Measurements from ENCODE around the gene VSX1.

Gene VSX1

DNA sequence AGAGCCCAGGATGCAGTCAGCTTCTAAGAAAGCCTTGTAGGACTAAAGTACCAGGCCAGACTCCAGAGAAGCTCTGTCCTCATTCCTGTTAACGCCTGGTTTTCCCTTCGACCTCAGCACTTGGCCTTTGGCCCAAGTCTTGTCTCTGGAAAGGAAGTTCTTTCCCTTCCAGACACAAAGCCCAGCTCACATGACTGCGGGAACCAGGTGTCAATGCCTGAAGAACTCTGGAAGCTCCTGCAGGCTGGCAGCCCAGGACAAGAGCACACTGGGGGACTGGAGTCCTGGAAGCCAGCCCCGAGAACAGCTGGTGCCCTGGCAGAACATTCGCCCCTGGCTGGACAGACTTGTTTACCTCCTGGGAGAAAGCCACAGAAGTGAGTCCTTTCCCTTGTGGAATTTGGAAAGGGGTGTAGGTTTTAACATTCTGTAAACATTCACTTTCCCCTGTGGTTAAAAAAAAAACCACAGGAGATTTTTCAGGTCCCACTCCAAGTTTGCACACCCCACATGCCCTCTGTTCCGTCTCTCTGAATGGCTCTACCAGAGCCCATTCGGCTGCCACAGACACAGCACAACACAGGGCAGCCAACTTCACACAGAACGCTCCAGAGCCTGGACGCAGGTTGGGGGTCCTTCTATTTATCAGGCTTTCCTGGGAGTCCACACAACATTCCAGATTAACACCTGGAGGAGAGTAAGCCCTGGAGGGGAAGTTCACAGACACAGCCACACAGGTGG is 42.1 kb downstream of the VSX1 start:
- no peak for DNase-seq

DNA sequence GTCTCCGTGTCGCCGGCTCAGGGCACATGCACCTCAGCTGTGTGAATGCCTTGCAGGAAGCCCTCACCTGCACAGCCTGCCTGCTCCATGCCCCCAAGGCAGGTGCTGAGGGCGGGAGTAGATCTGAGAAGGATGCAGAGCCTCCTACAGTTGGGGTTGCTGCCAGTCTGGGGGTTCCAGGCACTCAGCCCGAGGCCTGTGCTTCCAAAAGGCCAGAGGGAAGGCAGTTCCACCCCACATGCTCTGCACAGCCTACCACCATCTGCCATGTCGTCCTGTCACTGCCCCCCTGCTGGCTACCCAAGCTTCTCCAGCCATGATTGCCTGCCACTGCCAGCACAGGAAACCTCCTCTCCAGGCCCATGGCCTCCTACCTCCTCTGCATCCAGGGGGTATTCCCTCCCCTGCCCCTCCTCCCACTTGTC is 43.3 kb downstream of the VSX1 start:
- no peak for DNase-seq

DNA sequence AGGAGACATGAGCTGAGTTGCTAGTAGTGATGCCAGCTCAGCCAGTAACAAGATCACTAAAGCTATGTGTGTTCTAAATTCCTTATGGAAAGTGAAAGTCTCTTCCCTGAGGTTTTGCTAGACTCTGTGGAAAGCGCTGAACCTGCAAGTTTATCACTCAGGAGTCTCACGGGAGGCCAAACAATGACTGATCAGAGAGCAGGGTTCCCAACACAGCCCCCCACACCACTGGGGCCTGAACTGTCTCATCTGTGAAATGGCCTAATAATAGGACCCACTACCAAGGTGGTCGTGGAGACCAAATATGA is 43.9 kb downstream of the VSX1 start:
- DNase-seq = no peak

DNA sequence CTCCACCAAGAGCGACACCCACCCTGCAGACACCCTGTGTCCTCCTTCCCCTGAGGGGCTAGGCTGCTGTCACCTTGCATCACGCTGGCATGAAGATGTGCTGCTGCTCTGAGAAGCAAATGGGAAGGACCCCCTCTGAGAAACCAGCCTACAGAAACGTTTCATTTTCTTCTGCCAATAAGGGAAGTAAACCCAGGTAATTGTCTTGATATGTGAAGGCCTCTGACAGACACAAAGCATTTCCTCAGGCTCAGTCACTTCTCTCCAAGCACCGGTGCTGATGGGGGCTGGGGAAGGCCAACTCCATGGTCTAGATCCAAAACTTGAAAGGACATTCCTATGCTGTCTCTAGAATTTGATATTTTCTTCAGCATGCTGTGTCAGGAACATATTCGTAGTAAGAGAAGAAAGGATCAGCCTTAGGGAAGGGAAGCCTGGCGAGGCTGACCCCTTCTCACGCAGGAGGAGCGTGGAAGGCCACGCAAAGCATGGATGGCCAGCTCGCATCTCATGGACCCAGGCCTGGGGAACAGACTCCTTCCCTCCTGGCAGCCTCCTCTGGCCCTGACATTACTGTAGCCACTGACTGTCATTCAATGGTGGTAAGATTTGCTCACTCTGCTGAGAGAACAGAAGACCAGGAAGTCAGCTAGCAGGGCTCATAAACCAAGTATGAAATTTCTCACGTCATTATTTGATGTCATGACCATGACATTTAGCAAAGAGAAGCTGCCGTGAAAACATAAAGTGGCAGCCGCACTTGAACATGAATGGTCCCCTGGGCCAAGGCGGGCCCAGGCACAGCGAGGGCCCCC is 44.4 kb downstream of the VSX1 start:
- no peak for DNase-seq

DNA sequence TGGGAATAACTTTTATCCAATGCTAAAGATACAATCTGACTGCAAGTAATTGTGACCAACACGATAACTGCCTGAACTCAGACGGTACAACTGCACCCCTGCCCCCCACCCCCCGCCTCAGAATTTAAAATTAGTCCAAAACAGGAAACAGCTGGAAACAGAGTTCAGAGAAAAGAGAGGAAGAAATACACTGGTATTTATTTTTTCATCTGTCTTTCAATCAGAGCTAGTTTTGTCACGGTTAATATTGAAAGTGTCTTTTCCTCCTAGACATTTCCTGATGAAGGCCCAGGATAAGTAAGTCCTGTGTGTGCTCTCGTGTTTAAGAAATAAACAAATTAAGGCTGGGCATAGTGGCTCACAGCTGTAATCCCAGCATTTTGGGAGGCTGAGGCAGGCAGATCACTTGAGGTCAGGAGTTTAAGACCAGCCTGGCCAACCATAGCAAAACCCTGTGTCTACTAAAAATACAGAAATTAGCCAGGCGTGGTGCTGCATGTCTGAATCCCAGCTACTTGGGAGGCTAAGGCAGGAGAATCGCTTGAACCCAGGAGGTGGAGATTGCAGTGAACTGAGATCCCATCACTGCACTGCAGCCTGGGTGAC is 45.5 kb downstream of the VSX1 start:
- no peak for DNase-seq

DNA sequence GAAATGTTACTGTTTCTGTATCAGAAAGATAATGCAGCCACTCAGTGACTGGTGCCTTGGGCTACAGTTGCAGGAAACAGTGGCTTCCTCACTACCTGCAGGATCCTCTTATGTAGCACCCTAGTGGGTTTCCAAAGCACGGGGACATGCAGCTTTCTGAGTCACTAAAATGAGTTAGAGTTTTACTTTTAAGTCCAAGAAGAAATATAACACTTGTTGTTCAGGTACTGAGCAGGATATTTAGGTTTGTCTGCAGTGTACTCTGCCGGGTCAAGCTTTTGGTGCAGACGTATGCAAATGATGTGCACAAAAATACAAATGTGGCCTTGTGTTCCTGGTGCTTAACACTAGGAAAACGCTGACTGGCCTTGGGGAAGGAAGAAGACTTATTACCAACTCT is 46.0 kb downstream of the VSX1 start:
- DNase-seq = no peak

DNA sequence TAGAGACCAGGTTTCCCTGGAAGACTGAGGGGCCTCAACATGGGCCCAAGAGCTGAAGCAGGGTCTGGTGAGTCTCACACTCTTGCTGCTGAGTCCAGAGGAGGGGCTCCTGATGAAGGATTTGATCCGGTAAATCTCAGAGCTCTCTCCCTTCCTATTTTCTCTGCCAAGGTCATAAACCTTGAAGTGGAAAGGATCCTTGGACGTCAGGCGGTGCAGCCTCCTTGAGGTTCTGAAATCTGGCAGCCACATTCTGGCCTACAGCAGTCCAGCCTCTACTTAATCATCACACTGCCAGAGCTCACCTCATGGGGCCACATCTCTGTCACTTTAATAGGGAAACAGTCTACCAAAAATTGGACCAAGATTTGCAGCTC is 48.0 kb downstream of the VSX1 start:
- no peak for DNase-seq

DNA sequence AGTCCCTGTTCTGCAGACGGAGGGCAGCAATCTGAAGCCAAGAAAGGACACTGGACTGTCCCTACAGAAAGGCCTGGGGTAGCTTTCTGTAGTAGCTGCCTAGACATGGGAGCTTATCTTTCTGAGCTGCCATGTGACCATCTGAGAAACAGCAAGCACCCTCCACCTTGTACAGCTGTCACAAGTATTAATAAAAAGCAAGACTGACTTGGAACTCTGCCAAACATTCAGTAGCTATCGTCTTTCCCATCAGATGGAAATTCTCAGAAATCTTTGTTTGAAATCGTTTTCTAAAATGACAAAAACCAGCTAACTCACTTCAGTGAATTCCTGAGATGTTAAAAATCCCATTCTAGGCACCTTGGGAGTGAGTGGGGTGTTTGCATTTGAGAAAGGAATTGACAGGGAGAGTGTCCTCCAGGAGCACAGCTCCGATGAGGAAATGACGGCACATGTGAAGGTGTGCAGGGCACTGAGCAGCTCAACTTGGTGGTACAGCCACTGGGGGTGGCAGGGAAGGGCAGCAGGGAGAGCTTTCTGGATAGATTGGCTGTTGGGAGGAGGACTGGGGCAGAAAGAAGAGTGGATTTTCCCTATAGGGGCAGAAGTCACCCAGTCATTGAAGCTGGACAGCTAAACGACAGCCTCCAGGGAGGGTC is 48.5 kb downstream of the VSX1 start:
- no peak for DNase-seq

DNA sequence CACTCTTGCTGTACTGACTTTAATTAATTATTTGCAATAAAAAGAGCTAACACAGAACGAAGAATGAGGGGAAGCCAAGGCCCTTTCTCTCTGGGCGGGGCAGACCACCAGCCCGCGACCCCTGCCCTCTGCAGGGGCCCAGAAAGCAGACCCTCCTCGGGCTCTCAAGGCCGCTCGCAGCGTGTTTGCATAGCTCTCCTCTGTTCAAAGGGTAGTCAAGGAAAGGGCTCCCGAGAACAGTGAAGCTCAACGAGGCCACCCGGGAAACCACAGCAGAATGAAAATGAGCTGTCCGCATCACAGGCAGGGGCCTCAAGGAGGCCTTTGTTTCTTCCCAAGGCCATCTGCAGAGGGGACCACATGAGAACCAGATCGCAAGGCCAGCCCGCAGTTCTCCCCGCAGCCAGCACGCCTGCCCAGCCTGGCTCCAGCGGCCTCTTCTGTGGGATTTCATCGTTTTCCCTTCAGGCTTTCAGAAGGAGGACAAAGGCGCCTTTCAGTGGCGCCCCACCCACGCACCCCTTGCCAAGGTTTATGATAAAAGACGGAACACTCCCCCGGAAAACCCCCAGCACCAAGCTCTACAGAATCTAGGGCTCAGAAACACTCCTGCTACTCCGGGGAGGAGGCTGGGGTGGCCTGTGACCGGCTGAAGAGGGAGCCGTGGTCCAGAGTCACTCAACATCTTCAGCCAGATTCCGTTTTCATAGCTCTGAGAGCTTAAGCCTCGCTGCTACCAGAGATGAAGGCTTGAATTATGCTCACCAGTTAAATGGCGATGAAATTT is 49.3 kb downstream of the VSX1 start:
- DNase-seq = no peak

DNA sequence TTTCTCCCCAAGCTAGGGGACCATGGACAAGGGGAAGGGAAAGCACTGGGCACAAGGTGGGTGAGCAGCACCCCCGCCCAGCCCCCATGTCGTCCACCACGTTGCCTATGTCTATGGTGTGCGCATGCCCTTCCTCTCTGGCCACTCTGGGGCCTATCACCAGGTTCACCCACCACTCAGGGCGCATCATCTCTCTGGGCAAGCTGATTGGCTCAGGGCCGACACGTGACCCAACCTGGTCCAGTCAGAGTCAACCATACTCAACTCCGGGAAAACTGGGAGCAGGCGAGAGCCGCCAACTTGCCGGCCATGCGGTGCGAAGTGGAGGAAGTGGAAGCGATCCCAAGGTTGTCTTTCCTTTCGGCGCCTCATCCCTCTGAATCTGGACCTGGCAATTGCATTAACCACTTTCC is 49.9 kb downstream of the VSX1 start:
- DNase-seq = no peak

DNA sequence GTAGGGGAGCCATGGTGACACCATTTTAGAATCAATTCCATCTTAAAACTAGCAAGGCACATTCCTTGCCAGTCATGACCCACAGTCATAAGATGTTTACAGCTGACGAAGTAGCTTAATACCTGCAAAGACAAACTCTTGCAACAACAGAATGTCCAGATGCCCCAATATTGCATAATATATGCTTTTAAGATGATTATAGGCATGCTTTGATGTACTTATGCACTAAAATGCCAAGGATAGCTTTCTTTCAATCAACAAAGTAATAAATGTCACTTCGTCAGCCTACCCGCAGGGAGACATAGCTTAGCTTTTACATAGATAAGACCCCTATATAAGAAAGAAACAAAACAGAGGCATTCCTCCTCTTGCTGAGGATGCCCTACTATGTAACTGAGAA is 50.7 kb downstream of the VSX1 start:
- no peak for DNase-seq

DNA sequence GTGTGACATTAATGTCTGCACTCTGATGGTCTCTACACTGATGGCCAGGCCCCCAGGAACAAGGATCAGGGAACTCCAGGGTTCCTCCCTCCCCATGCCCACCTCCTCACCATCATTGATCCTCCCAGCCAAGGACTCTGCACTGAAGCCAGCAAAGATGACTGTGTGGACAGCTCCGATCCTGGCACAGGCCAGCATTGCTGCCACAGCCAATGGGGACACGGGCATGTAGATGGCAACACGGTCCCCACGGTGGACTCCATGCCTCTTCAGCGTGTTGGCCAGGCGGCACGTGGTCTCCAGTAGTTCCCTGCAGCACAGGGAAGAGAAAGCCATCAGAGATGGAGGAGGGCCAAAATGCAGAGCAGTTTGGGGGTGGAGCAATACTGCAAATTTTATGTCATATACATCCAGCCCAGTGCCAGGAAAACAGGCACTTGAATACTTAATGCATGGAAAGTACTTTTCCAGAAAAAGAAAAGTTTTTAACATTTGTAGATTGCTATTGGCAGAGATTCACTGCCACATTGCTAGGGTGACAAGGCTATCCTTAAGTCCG is 51.2 kb downstream of the VSX1 start:
- no peak for DNase-seq

DNA sequence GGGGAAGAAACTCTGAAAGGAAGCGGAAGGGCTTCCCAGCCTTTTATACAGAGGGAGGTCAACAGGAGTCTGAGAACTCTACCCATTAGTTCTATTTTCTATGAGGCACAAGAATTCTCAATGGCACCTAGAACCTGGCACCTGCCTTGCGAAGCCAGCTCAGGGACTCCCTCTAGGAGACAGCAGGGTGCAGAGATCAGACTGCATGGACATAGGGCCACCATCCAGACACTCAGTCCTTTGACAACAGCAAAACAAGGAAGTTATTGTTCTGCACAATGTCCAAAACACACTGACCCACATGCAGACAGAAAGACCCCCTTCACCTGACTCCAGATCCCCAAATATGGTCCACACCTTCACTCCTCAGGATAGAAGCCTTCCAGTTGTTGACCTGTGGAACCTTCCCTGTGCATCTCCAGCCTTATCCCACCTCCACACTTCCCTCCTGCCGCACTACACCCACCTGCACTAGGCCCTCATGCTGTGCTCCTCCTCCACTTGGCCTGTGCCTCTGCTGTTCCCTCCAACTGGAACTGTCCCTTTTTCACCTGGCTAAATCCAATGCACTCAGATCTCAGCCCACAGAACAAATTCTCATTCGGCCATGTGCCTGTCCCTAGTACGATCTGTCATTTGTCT is 51.8 kb downstream of the VSX1 start:
- DNase-seq = no peak

DNA sequence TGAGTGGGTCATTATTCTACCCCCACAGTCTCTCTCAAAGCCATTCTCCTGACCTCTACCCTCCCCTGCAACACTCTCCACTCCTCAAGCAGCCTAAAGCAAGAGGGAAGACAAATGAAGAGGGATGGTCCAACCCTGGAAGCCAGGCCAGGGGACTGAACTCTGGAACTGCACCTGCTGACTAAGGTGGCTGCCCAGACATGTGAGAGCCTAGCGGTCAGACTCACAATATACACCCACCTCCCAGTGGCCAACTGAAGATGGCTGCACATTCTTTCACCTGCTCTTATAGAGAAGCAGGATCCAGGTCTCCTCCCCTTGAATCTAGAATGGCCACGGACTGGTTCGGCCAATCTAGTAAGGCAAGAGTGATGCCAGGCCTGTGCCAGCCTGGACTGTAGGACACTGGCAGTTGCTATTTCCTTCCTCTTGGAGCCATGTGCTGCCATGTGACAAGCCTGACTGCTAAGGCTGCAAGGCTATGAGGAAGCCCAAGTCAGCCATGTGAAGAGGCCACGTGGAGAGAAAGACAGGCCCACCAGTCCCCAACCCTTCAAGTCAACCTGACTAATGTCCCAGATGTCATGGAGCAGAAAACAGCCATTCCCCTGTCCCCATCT is 55.8 kb downstream of the VSX1 start:
- DNase-seq = no peak
